HepG2 (cell line): ENCODE measurements around the gene RAPGEFL1. TPM values are rescaled to one million over a fixed set of nuclear protein-coding genes. Genes with fewer than 3 reads are reported as not detected.

ENCODE experiments used
- ATAC-seq: fragments of 200-7000 bp; cut with Tn5 transposase; 3 replicates; pipeline ENCODE4 v1.9.1; 2020; ENCODE audit warnings: mild to moderate bottlenecking, moderate library complexity
- BruUV-seq: library from RNA; stranded (reverse); fragments of 400-500 nt; replicated peaks from 2 replicates; lab custom pipeline; 2021; lab: Mats Ljungman, UMichigan
- CTCF ChIA-PET: fragments of 300-600 bp; formaldehyde crosslinking; extraction: SDS; loops from one replicate; lab custom pipeline; 2021; ENCODE audit warnings: low total read pairs, inconsistent platforms, low intra/inter-chr PET ratio; lab: Yijun Ruan, JAX
- POLR2A ChIA-PET: fragments of 350-600 bp; sonication (Branson Sonifier 250); formaldehyde crosslinking; loops from one replicate; lab custom pipeline; 2020; ENCODE audit warnings: antibody characterized with exemption, inconsistent platforms; lab: Yijun Ruan, JAX
- DNase-seq: peaks from one replicate; pipeline ENCODE4 v3.0.0-alpha.2; 2015; ENCODE audit warnings: low spot score
- FAIRE-seq: peaks from 3 replicates; lab custom pipeline; 2011; peaks lifted over from hg19 to GRCh38; lab: Jason Lieb, UNC
- H2AFZ ChIP-seq: one replicate; pipeline ENCODE4 v1.6.1; 2011; ENCODE audit warnings: low read length, inconsistent platforms
- H3K27ac ChIP-seq: fragments of 300-600 bp; 3 replicates; pipeline ENCODE4 v1.8.0; 2011; ENCODE audit warnings: mixed run types, mild to moderate bottlenecking, mixed read lengths, low read length, inconsistent platforms; ENCODE audit not compliant: insufficient read depth; ENCODE audit errors: extremely low read length
- H3K27me3 ChIP-seq, 2 experiments: fragments of 200-600 bp in 1 of 2; 2 replicates in 1 of 2; 3 replicates in 1 of 2; pipeline versions ENCODE4 v1.6.0 to v1.8.0; 2011; ENCODE audit warnings: low read length in 2 of 2, mild to moderate bottlenecking in 2 of 2, moderate library complexity in 2 of 2, inconsistent platforms in 1 of 2; ENCODE audit not compliant: insufficient read depth in 2 of 2, control insufficient read depth in 1 of 2
- H3K36me3 ChIP-seq, 2 experiments: fragments of 200-600 bp in 1 of 2; replicated peaks in 1 of 2; 2 replicates in 1 of 2; 3 replicates in 1 of 2; pipeline versions ENCODE4 v1.5.1 to v1.8.0; 2011; ENCODE audit warnings: low read length in 2 of 2, inconsistent platforms in 1 of 2; ENCODE audit not compliant: insufficient read depth in 2 of 2, control insufficient read depth in 1 of 2
- H3K4me1 ChIP-seq: 2 replicates; pipeline ENCODE4 v1.5.1; 2012; ENCODE audit warnings: low read length, inconsistent platforms; ENCODE audit not compliant: insufficient read depth
- H3K4me2 ChIP-seq: 2 replicates; pipeline ENCODE4 v1.6.0; 2011; ENCODE audit warnings: low read depth, low read length, inconsistent platforms
- H3K4me3 ChIP-seq, 3 experiments: fragments of 200-600 bp in 1 of 3; sonication (generic), shearing (Covaris generic) in 1 of 3; replicated peaks in 1 of 3; 2 replicates each; pipeline ENCODE4 v1.5.1; 2011 to 2016; ENCODE audit warnings: low read length in 3 of 3, inconsistent platforms in 2 of 3, low read depth in 2 of 3, mild to moderate bottlenecking in 2 of 3, control low read depth in 1 of 3, mixed read lengths in 1 of 3; ENCODE audit not compliant: insufficient read depth in 1 of 3
- H3K79me2 ChIP-seq: one replicate; pipeline ENCODE4 v1.6.1; 2011; ENCODE audit warnings: low read length, inconsistent platforms; ENCODE audit not compliant: insufficient read depth
- H3K9ac ChIP-seq: 2 replicates; pipeline ENCODE4 v1.6.0; 2011; ENCODE audit warnings: mild to moderate bottlenecking, low read depth, low read length, inconsistent platforms; ENCODE audit not compliant: insufficient read depth
- H3K9me3 ChIP-seq: 2 replicates; pipeline ENCODE4 v1.5.1; 2012; ENCODE audit warnings: mild to moderate bottlenecking, low read length
- H4K20me1 ChIP-seq: 2 replicates; pipeline ENCODE4 v1.6.0; 2011; ENCODE audit warnings: inconsistent platforms, mild to moderate bottlenecking, low read length, moderate library complexity; ENCODE audit not compliant: insufficient read depth
- BCLAF1 ChIP-seq: fragments of 450-650 bp; IDR thresholded peaks from 2 replicates; pipeline ENCODE4 v1.6.1; 2017; ENCODE audit warnings: mild to moderate bottlenecking
- HNRNPL ChIP-seq: fragments of 200-400 bp; formaldehyde crosslinking; IDR thresholded peaks from 2 replicates; pipeline ENCODE4 v1.6.1; 2017; ENCODE audit warnings: mild to moderate bottlenecking, low read depth, low read length
- IRF1 ChIP-seq: sonication (generic); formaldehyde crosslinking; IDR thresholded peaks from 2 replicates; pipeline ENCODE4 v1.4.0; 2020; ENCODE audit warnings: low read depth, mild to moderate bottlenecking, missing genetic modification reagents
- MEF2D ChIP-seq: sonication (generic); formaldehyde crosslinking; IDR thresholded peaks from 2 replicates; pipeline ENCODE4 v1.5.1; 2020; ENCODE audit warnings: mild to moderate bottlenecking, missing genetic modification reagents
- PITX1 ChIP-seq: sonication (generic); formaldehyde crosslinking; IDR thresholded peaks from 2 replicates; pipeline ENCODE4 v1.5.1; 2020; ENCODE audit warnings: mild to moderate bottlenecking, missing genetic modification reagents
- SCMH1 ChIP-seq: sonication (generic); formaldehyde crosslinking; IDR thresholded peaks from 2 replicates; pipeline ENCODE4 v1.9.0; 2021; ENCODE audit warnings: missing genetic modification reagents, mild to moderate bottlenecking, borderline replicate concordance
- ZFY ChIP-seq: sonication (generic); formaldehyde crosslinking; IDR thresholded peaks from 2 replicates; pipeline ENCODE4 v1.4.0; 2020; ENCODE audit warnings: missing genetic modification reagents
- ZNF101 ChIP-seq: sonication (generic); formaldehyde crosslinking; IDR thresholded peaks from 2 replicates; pipeline ENCODE4 v1.4.0; 2020; ENCODE audit warnings: mild to moderate bottlenecking, low read depth, missing genetic modification reagents, borderline replicate concordance
- ZNF121 ChIP-seq: sonication (generic); formaldehyde crosslinking; IDR thresholded peaks from 2 replicates; pipeline ENCODE4 v1.5.0; 2020; ENCODE audit warnings: mild to moderate bottlenecking, missing genetic modification reagents
- ZNF18 ChIP-seq: sonication (generic); formaldehyde crosslinking; IDR thresholded peaks from 2 replicates; pipeline ENCODE4 v1.8.0; 2022; ENCODE audit warnings: mild to moderate bottlenecking, missing genetic modification reagents; ENCODE audit not compliant: insufficient replicate concordance
- ZNF720 ChIP-seq: sonication (generic); formaldehyde crosslinking; IDR thresholded peaks from 2 replicates; pipeline ENCODE4 v1.4.0; 2020; ENCODE audit warnings: missing genetic modification reagents
- ZNF737 ChIP-seq: sonication (generic); formaldehyde crosslinking; IDR thresholded peaks from 2 replicates; pipeline ENCODE4 v1.5.0; 2020; ENCODE audit warnings: missing genetic modification reagents, mild to moderate bottlenecking, borderline replicate concordance
- WGBS: methylation state at CpG from one replicate; pipeline ENCODE4 v1.1.6; 2017; ENCODE audit warnings: low lambda C conversion rate; 5-methylcytosine and 5-hydroxymethylcytosine counted together
- in situ Hi-C: cut with HindIII; loops from 2 replicates; pipeline ENCODE4 v1.10.0; 2017; ENCODE audit warnings: low pct_unique_long_range_greater_than_20kb; ENCODE audit not compliant: extremely low pct_ligation_motif_present
- intact Hi-C: fragments of 100-400 bp; cut with micrococcal nuclease; formaldehyde crosslinking; loops from one replicate; pipeline ENCODE4 v1.10.0; 2022; ENCODE audit not compliant: unreplicated experiment
- polyA plus RNA-seq, 8 experiments: library from polyadenylated mRNA; depleted of rRNA in 3 of 8; stranded (reverse) in 7 of 8; unstranded in 1 of 8; fragments of >200 nt; fragmentation: Illumina TruSeq in 4 of 8; extraction: Trizol in 4 of 8; gene quantifications; 2 replicates each; pipeline versions ENCODE4 v1.2.1 to v1.2.3, GENCODE V29; 2011 to 2016; ENCODE audit warnings: low read depth in 4 of 8, missing spikeins in 1 of 8, mixed read lengths in 1 of 8; ENCODE audit not compliant: insufficient read depth in 1 of 8
- total RNA-seq, 5 experiments: library from RNA; depleted of rRNA; stranded (reverse); fragments of >200 nt; fragmentation: Illumina TruSeq; extraction: Trizol; gene quantifications; 2 replicates each; pipeline ENCODE4 v1.2.3, GENCODE V29; 2016; ENCODE audit warnings: low read depth in 1 of 5

RAPGEFL1 gene
- total and polyA plus RNA-seq, 2 of the 13 experiments (the other 11 are each of a cell fraction or from before 2014, with no cell fraction given): 4.5 to 7.8 TPM

- peak overlapping the region; percentile 41 for H3K27ac ChIP-seq
- no peaks in the 10 kb centered on the region for H4K20me1 ChIP-seq
- intact Hi-C loops: no loop called here
- H2AFZ ChIP-seq: peak overlapping the region; percentile 95
- DNase-seq (no peak), ATAC-seq (no peak), FAIRE-seq (no peak)
- WGBS: 90% methylated on average over 4 of the region's 5 CpGs
- H3K27me3 ChIP-seq: no peaks in the 10 kb centered on the region
- H3K36me3 ChIP-seq: no peaks in the 10 kb centered on the region
- H3K4me2 ChIP-seq: peak overlapping the region; percentile 70
- no peaks in the 10 kb centered on the region for H3K9me3 ChIP-seq
- ChIA-PET POLR2A (interaction anchor here (1.0 to 3.0 kb wide), 9 partner anchors 8 to 351 kb away, joined by 3 to 20 read pairs (median 4); partner anchors contain the start of genes CASC3, PSMD3 and WIPF2), CTCF (no interaction called here)
- no peaks in the 10 kb centered on the region for H3K79me2 ChIP-seq
- H3K4me3 ChIP-seq: peak overlapping the region; percentile 16 to 57 (median 37); a peak in 5 of 6 replicates
- H3K9ac ChIP-seq: peak overlapping the region; percentile 34; the same call in 1 of the 2 replicates
- H3K4me1 ChIP-seq: peaks cover 62% of the 10 kb centered on the region
- BruUV-seq: no TSS peak
- TF ChIP-seq IRF1 (no peak), ZNF720 (CRISPR knock-in tag) (no peak), ZNF121 (peak; percentile 89), ZFY (CRISPR knock-in tag) (peak; percentile 12; the same call in 1 of the 2 replicates), MEF2D (0 out of 2 replicates have a peak, but pooled peaks have one; percentile 6), ZNF737 (CRISPR knock-in tag) (0 out of 2 replicates have a peak, but pooled peaks have one; percentile 23)
- TF ChIP-seq, all 625 proteins: peak for 4
- in situ Hi-C loops: no loop called here
These were observed 21.3 kb downstream of the RAPGEFL1 start for GRCh38 chr17:40198576-40198975.

- H4K20me1 ChIP-seq: no peaks in the 10 kb centered on the region
- no TSS peak for BruUV-seq
- in situ Hi-C loops: loop anchor here (5.0 to 10.0 kb wide), 2 partner anchors 84 to 152 kb away; partner anchors contain the start of gene CDC6
- no peak overlapping the region for H3K9ac ChIP-seq
- 34% methylated on average over 4 of the region's 4 CpGs for WGBS
- ChIA-PET CTCF (interaction anchor here (2.8 kb wide), 1 partner anchor 88 kb away, joined by 38 read pairs; no protein-coding TSS in a partner anchor), POLR2A (interaction anchor here (0.9 to 2.1 kb wide), 3 partner anchors 16 to 85 kb away, joined by 3 to 17 read pairs (median 3); partner anchors contain the start of gene WIPF2)
- no peak overlapping the region for H2AFZ ChIP-seq
- no peak for DNase-seq
- FAIRE-seq: no peak
- peaks cover 78% of the 10 kb centered on the region for H3K4me1 ChIP-seq
- H3K36me3 ChIP-seq: no peaks in the 10 kb centered on the region
- no peak overlapping the region for H3K4me3 ChIP-seq
- no peaks in the 10 kb centered on the region for H3K79me2 ChIP-seq
- H3K9me3 ChIP-seq: no peaks in the 10 kb centered on the region
- intact Hi-C loops: loop anchor here (5.0 kb wide), 1 partner anchor 154 kb away; no protein-coding TSS in a partner anchor
- peak overlapping the region; percentile 0 for H3K27ac ChIP-seq
- ATAC-seq: no peak
- H3K4me2 ChIP-seq: peak overlapping the region; percentile 76
- H3K27me3 ChIP-seq: no peaks in the 10 kb centered on the region
- TF ChIP-seq ZNF18 (CRISPR knock-in tag) (peak; percentile 11), ZNF101 (CRISPR knock-in tag) (no peak), PITX1 (CRISPR knock-in tag) (no peak), SCMH1 (CRISPR knock-in tag) (no peak), HNRNPL (no peak), BCLAF1 (no peak)
These were observed 25.9 kb downstream of the RAPGEFL1 start for GRCh38 chr17:40203131-40203530.
